Heart left ventricle (tissue), 13 donors: ENCODE measurements around the gene MTX3.

Source experiments
- POLR2A ChIP-seq, 2 donors: fragments of 450-650 bp; IDR thresholded peaks; one replicate each; pipeline ENCODE4 v1.6.1; 2017; ENCODE audit warnings: antibody characterized with exemption in 2 of 2, mild to moderate bottlenecking in 2 of 2, moderate library complexity in 2 of 2
- TF ChIP-seq, protein P1 (sequence below), 12 donors: fragments of 200-600 bp; sonication (generic) in 4 of 12; IDR thresholded peaks; one replicate each; pipeline versions ENCODE4 v1.5.0 to v1.8.0; 2018 to 2022; ENCODE audit warnings: antibody characterized with exemption in 12 of 12, mild to moderate bottlenecking in 5 of 12
- donor health status: ischemic (EF 13 %, LVEDD 7.1; RV severe dilation, severe dysfunction).
- donor health status: DM: no; HTN: yes; CAD: no.
- donor health status: DM: no; HTN: no; CAD: no.
- donor health status: ischemic (EF 25% LVEDD 6.9; RV normal size, moderate dysfunction).
- donor health status: ischemic (EF 25% LVEDD 5.7; RV mildly dilated, moderate dysfunction).
- donor health status: ischemic (EF 35%, LVEDD 5.7; RV mildly dilated, moderate dysfunction).
- donor health status: nonischemic (EF 11% LVEDD 7.7; RV severe dilation, severe dysfunction).
- donor health status: DM: yes; HTN: yes; CAD: no.
- donor health status: PGD.
- donor health status: ischemic (EF 29% LVEDD 5.4; RV normal size, mild dysfunction).
- donor health status: nonischemic (EF 23%, LVEDD 6.1; RV moderate dilation, normal function).

- TF ChIP-seq, protein P1, sequence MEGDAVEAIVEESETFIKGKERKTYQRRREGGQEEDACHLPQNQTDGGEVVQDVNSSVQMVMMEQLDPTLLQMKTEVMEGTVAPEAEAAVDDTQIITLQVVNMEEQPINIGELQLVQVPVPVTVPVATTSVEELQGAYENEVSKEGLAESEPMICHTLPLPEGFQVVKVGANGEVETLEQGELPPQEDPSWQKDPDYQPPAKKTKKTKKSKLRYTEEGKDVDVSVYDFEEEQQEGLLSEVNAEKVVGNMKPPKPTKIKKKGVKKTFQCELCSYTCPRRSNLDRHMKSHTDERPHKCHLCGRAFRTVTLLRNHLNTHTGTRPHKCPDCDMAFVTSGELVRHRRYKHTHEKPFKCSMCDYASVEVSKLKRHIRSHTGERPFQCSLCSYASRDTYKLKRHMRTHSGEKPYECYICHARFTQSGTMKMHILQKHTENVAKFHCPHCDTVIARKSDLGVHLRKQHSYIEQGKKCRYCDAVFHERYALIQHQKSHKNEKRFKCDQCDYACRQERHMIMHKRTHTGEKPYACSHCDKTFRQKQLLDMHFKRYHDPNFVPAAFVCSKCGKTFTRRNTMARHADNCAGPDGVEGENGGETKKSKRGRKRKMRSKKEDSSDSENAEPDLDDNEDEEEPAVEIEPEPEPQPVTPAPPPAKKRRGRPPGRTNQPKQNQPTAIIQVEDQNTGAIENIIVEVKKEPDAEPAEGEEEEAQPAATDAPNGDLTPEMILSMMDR (IDR thresholded peaks at IDR 0.05), result no peak
- no peak for TF ChIP-seq POLR2A (IDR thresholded peaks at IDR 0.05)
Measured at GRCh38 chr5:79962575-79963222, 28.4 kb downstream of the MTX3 start.
